IMR-90 (cell line): ENCODE data around the gene SLC26A1.

Source experiments
- BHLHE40 ChIP-seq: fragments of 150-350 bp; IDR thresholded peaks from 2 replicates; pipeline ENCODE4 v1.6.1; 2016; ENCODE audit warnings: mild to moderate bottlenecking, low read depth, low read length
- CEBPB ChIP-seq: IDR thresholded peaks from 2 replicates; pipeline ENCODE4 v1.6.1; 2012; ENCODE audit warnings: low read depth, low read length, improper control_type of control experiment
- CHD1 ChIP-seq: IDR thresholded peaks from 2 replicates; pipeline ENCODE4 v1.6.1; 2012; ENCODE audit warnings: low read depth, low read length, improper control_type of control experiment
- FOS ChIP-seq: fragments of 150-350 bp; IDR thresholded peaks from 2 replicates; pipeline ENCODE4 v1.6.1; 2016; ENCODE audit warnings: low read depth, low read length
- MAFK ChIP-seq: IDR thresholded peaks from 2 replicates; pipeline ENCODE4 v1.6.1; 2012; ENCODE audit warnings: low read depth, low read length, improper control_type of control experiment
- MXI1 ChIP-seq: IDR thresholded peaks from 2 replicates; pipeline ENCODE4 v1.6.1; 2012; ENCODE audit warnings: low read depth, mild to moderate bottlenecking, low read length, moderate library complexity, borderline replicate concordance
- NFE2L2 ChIP-seq: fragments of 150-350 bp; IDR thresholded peaks from 2 replicates; pipeline ENCODE4 v1.6.1; 2016; ENCODE audit warnings: low read depth, mild to moderate bottlenecking, low read length
- POLR2A ChIP-seq: IDR thresholded peaks from 2 replicates; pipeline ENCODE4 v1.6.1; 2012; ENCODE audit warnings: mild to moderate bottlenecking, low read depth, low read length
- RAD21 ChIP-seq: IDR thresholded peaks from 2 replicates; pipeline ENCODE4 v1.6.1; 2012; ENCODE audit warnings: low read length, improper control_type of control experiment
- RCOR1 ChIP-seq: IDR thresholded peaks from 2 replicates; pipeline ENCODE4 v1.6.1; 2012; ENCODE audit warnings: mild to moderate bottlenecking, low read length, improper control_type of control experiment; ENCODE audit not compliant: insufficient replicate concordance
- RFX5 ChIP-seq: IDR thresholded peaks from 2 replicates; pipeline ENCODE4 v1.8.0; 2012; ENCODE audit warnings: low read depth, mild to moderate bottlenecking, low read length, moderate library complexity
- TF ChIP-seq, protein P1 (sequence below): fragments of 150-350 bp; IDR thresholded peaks from 2 replicates; pipeline ENCODE4 v1.6.1; 2017; ENCODE audit warnings: mild to moderate bottlenecking, antibody characterized with exemption, low read length, low read depth
- TF ChIP-seq, protein P2 (sequence below): conservative IDR thresholded peaks from 2 replicates; pipeline ENCODE4 v1.5.1; 2012; ENCODE audit warnings: mild to moderate bottlenecking, low read depth, low read length, improper control_type of control experiment
- TF ChIP-seq, protein P3 (sequence below): fragments of 150-350 bp; IDR thresholded peaks from 2 replicates; pipeline ENCODE4 v1.6.1; 2016; ENCODE audit warnings: low read depth, mild to moderate bottlenecking, low read length, moderate library complexity, borderline replicate concordance

DNA sequence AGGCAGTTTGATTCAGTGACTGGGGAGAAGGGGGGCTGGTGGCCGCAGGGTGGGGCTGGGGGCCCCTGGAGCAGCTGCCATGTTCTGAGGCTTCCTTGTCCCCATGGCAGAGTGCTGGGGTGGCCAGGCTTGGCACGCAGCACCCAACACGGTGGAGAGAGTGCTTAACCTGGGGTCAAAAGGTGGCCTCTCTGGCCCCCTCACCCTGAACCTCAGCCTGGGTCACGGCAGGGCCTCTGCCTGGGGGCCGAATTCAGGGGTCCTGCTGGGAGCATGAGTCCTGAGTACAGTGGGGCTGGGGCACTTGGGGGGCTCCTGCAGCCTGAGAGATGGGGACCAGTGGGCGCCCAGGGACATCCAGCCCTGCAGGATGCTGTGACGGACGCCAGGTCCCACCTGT is 38.1 kb upstream of the SLC26A1 start:
- TF ChIP-seq CEBPB, result no peak
- no peak for TF ChIP-seq POLR2A
- TF ChIP-seq, protein P1, sequence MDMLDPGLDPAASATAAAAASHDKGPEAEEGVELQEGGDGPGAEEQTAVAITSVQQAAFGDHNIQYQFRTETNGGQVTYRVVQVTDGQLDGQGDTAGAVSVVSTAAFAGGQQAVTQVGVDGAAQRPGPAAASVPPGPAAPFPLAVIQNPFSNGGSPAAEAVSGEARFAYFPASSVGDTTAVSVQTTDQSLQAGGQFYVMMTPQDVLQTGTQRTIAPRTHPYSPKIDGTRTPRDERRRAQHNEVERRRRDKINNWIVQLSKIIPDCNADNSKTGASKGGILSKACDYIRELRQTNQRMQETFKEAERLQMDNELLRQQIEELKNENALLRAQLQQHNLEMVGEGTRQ, result no peak
- TF ChIP-seq, protein P2, sequence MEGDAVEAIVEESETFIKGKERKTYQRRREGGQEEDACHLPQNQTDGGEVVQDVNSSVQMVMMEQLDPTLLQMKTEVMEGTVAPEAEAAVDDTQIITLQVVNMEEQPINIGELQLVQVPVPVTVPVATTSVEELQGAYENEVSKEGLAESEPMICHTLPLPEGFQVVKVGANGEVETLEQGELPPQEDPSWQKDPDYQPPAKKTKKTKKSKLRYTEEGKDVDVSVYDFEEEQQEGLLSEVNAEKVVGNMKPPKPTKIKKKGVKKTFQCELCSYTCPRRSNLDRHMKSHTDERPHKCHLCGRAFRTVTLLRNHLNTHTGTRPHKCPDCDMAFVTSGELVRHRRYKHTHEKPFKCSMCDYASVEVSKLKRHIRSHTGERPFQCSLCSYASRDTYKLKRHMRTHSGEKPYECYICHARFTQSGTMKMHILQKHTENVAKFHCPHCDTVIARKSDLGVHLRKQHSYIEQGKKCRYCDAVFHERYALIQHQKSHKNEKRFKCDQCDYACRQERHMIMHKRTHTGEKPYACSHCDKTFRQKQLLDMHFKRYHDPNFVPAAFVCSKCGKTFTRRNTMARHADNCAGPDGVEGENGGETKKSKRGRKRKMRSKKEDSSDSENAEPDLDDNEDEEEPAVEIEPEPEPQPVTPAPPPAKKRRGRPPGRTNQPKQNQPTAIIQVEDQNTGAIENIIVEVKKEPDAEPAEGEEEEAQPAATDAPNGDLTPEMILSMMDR, result no peak
- no peak for TF ChIP-seq RCOR1
- TF ChIP-seq FOS, result no peak
- TF ChIP-seq MAFK, result no peak
- no peak for TF ChIP-seq BHLHE40
- no peak for TF ChIP-seq RFX5
- TF ChIP-seq MXI1, result no peak
- no peak for TF ChIP-seq NFE2L2
- TF ChIP-seq CHD1, result no peak
- no peak for TF ChIP-seq RAD21
- TF ChIP-seq, protein P3, sequence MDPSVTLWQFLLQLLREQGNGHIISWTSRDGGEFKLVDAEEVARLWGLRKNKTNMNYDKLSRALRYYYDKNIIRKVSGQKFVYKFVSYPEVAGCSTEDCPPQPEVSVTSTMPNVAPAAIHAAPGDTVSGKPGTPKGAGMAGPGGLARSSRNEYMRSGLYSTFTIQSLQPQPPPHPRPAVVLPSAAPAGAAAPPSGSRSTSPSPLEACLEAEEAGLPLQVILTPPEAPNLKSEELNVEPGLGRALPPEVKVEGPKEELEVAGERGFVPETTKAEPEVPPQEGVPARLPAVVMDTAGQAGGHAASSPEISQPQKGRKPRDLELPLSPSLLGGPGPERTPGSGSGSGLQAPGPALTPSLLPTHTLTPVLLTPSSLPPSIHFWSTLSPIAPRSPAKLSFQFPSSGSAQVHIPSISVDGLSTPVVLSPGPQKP, result no peak
